GM13976 (cell line): ENCODE data around the gene DOCK11.

Source experiments
- DNase-seq: peaks from one replicate; pipeline ENCODE4 v3.0.0; 2012; ENCODE audit warnings: low spot score
- CTCF ChIP-seq: IDR thresholded peaks from 2 replicates; pipeline ENCODE4 v1.5.1; 2012; ENCODE audit warnings: borderline replicate concordance, mild to moderate bottlenecking; ENCODE audit not compliant: insufficient read depth; ENCODE audit errors: extremely low read depth, missing control alignments, control extremely low read depth
- in situ Hi-C: fragments of 300-500 bp; cut with MboI; formaldehyde crosslinking; loops from one replicate; pipeline ENCODE4 v1.12.0; 2022; ENCODE audit warnings: low sequenced_read_pairs, mixed read lengths, inconsistent platforms; ENCODE audit not compliant: unreplicated experiment

Gene DOCK11

DNA sequence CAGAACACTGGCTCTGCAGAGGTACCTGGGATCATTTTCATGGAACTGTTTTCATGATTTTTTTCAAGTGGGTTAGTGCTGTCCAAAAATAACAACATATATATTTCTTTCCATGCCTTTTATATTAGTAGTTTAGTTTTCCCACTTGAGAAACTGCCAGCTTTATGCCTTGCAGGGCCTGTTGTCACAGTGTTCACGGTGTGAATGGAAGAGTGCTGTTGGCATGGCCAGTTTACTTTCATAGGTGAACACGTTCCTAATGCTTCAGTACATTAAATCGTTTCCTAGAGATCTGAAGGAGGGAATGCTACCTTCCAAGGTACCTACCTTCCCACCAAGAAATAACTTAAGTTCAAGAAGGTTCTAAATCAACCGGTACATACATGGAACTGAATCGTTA, 12.6 kb downstream of the DOCK11 start:
- no peak for DNase-seq
- no peak for TF ChIP-seq CTCF
- in situ Hi-C loops, result no loop called here

DNA sequence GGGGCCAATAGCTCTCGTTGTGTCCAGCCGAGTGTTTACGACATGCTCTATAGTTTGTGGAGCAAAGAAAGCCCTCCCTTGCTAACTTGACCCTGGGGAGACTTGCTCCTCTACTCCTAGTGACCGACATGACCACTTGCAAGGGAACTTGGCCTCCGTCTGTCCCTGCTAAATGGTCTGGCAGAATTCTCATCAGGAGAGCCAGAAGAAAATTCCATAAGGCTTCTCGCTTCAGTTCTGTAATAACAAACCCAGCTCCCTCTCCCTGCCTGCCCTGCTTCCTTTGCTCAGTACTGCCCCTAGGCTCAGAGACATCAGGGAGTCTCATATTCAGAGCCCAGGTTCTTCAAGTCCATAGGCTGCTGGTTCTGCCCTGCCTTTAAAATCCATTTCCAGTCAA, 13.0 kb downstream of the DOCK11 start:
- TF ChIP-seq CTCF, result no peak
- no peak for DNase-seq
- in situ Hi-C loops, result no loop called here

GRCh38 chrX:118510111-118510510, 14.5 kb downstream of the DOCK11 start:
- no peak for TF ChIP-seq CTCF
- in situ Hi-C loops, result no loop called here
- DNase-seq, result no peak

GRCh38 chrX:118513120-118513898, 17.7 kb downstream of the DOCK11 start:
- TF ChIP-seq CTCF, result no peak
- in situ Hi-C loops, result no loop called here

GRCh38 chrX:118519411-118520215, 24.0 kb downstream of the DOCK11 start:
- DNase-seq, result no peak
- in situ Hi-C loops, result no loop called here

More at GRCh38 chrX:118513120-118513898, 17.7 kb downstream of the DOCK11 start:
- no peak for DNase-seq

More at GRCh38 chrX:118519411-118520215, 24.0 kb downstream of the DOCK11 start:
- TF ChIP-seq CTCF, result no peak
